ENCODE results near the gene HOXA4. TPM values are rescaled to one million over a fixed set of nuclear protein-coding genes. Genes with fewer than 3 reads are reported as not detected.

HOXA4 gene
- total RNA-seq, 1 experiment from 2014 or later = 2.0 TPM

GRCh38 chr7:27156508-27156898, 25.9 kb upstream of the HOXA4 start, which contains the start of gene HOXA7:
TSS of gene HOXA7 (minus strand) at chr7:27156675. CDS start at chr7:27156545, 130 bp downstream.
- no TSS peak for BruUV-seq (replicated peaks)
- ATAC-seq = peak; percentile 53
- TF ChIP-seq ZBTB33 (IDR thresholded peaks at IDR 0.05; ENCODE audit: extremely low read depth, insufficient replicate concordance, low read length) = no peak
- TF ChIP-seq ZFX (IDR thresholded peaks at IDR 0.05) = 0 out of 2 replicates have a peak, but pooled peaks have one; percentile 33
- TF ChIP-seq POLR2AphosphoS5 (IDR thresholded peaks at IDR 0.05; ENCODE audit: low read depth, low read length) = peak; percentile 59
- no peak for TF ChIP-seq ELF1 (IDR thresholded peaks at IDR 0.05; ENCODE audit: borderline replicate concordance, low read depth)
- no peak for TF ChIP-seq POLR2A (IDR thresholded peaks at IDR 0.05; ENCODE audit: borderline replicate concordance, extremely low read depth, insufficient read depth, insufficient read length)
- TF ChIP-seq YY1 (IDR thresholded peaks at IDR 0.05; ENCODE audit: extremely low read depth, insufficient replicate concordance, low read depth, low read length) = peak; percentile 77
- TF ChIP-seq SP1 (IDR thresholded peaks at IDR 0.05; ENCODE audit: low read depth) = no peak
- TF ChIP-seq MAX (IDR thresholded peaks at IDR 0.05) = no peak
- TF ChIP-seq RAD21 (IDR thresholded peaks at IDR 0.05; ENCODE audit: low read depth) = no peak
- TF ChIP-seq FOSL1 (IDR thresholded peaks at IDR 0.05; ENCODE audit: low read depth) = no peak
- TF ChIP-seq EZH2 (IDR thresholded peaks at IDR 0.05) = no peak
- TF ChIP-seq ATF3 (IDR thresholded peaks at IDR 0.05) = no peak
- TF ChIP-seq CBX3 (IDR thresholded peaks at IDR 0.05; ENCODE audit: low read depth) = no peak
- no peak for TF ChIP-seq EGR1 (IDR thresholded peaks at IDR 0.05; ENCODE audit: low read depth)
- no peak for TF ChIP-seq REST (IDR thresholded peaks at IDR 0.05; ENCODE audit: low read depth)
- Histone ChIP-seq H3K4me1 (ENCODE audit: control insufficient read depth in 1 of 2, insufficient read depth in 2 of 2, low read length in 2 of 2) (peaks cover 14 to 54% of the 10 kb centered on the region in 2 experiments), H3K27me3 (ENCODE audit: insufficient read depth, low read length) (no peaks in the 10 kb centered on the region), H3K4me3 (replicated peaks in 1 of 2; ENCODE audit: low read depth in 1 of 2, low read length in 2 of 2) (peak within 1 kb of the TSS; percentile 70 to 88), H3K9me2 (ENCODE audit: insufficient read depth) (no peaks in the 10 kb centered on the region), H3K79me2 (ENCODE audit: insufficient read depth, low read length) (peaks cover 15% of the 10 kb centered on the region), H3K4me2 (ENCODE audit: low read length) (peak within 1 kb of the TSS; percentile 100), H2AFZ (ENCODE audit: low read depth, low read length, poor library complexity, severe bottlenecking) (peak within 1 kb of the TSS; percentile 93), H3K36me3 (ENCODE audit: control insufficient read depth in 1 of 2, insufficient read depth in 2 of 2, low read length in 2 of 2) (no peaks in the 10 kb centered on the region), H3K9ac (ENCODE audit: low read length) (peak within 1 kb of the TSS; percentile 94), H4K20me1 (ENCODE audit: insufficient read depth) (no peaks in the 10 kb centered on the region), H3K9me3 (ENCODE audit: control insufficient read depth in 1 of 2, insufficient read depth in 1 of 2, low read depth in 1 of 2, low read length in 2 of 2) (no peaks in the 10 kb centered on the region), H3K27ac (ENCODE audit: low read depth, low read length) (peak within 1 kb of the TSS; percentile 91)
- DNase-seq (ENCODE audit: low read depth, low spot score) = no peak
- POLR2A ChIA-PET = interaction anchor here (0.7 to 2.0 kb wide), 2 partner anchors 12 to 937 kb away, joined by 3 to 5 read pairs; no protein-coding TSS in a partner anchor
- CTCF ChIA-PET = interaction anchor here (1.0 to 2.0 kb wide), 3 partner anchors 10 to 1264 kb away, joined by 3 to 12 read pairs (median 4); no protein-coding TSS in a partner anchor
- RAD21 ChIA-PET (ENCODE audit: low non-redundant PET in 1 of 2, low total read pairs in 2 of 2, uncharacterized antibody in 2 of 2, unreplicated experiment in 2 of 2) = interaction anchor here in 1 of 2 experiments (0.5 kb wide), 1 partner anchor 145 kb away, joined by 4 read pairs; no protein-coding TSS in a partner anchor
- intact Hi-C loops (cut with micrococcal nuclease) = no loop called here
